NB4 (cell line): Measurements from ENCODE around the gene OR2T5.
"Not testable (repeated sequence)": the region's sequence is repeated elsewhere in the genome, so short reads cannot be mapped to it uniquely, and the experiment has no call there.

ENCODE experiments used
- POLR2A ChIP-seq: IDR thresholded peaks from 2 replicates; pipeline ENCODE4 v1.6.1; 2011; ENCODE audit warnings: mild to moderate bottlenecking; ENCODE audit not compliant: insufficient read length; ENCODE audit errors: extremely low read depth
- TF ChIP-seq, protein P1 (sequence below): IDR thresholded peaks from one replicate; pipeline ENCODE4 v1.5.1; 2012; ENCODE audit warnings: low read depth, low read length

GRCh38 chr1:248442500-248443277, 45.7 kb upstream of the OR2T5 start:
- TF ChIP-seq, protein P1, sequence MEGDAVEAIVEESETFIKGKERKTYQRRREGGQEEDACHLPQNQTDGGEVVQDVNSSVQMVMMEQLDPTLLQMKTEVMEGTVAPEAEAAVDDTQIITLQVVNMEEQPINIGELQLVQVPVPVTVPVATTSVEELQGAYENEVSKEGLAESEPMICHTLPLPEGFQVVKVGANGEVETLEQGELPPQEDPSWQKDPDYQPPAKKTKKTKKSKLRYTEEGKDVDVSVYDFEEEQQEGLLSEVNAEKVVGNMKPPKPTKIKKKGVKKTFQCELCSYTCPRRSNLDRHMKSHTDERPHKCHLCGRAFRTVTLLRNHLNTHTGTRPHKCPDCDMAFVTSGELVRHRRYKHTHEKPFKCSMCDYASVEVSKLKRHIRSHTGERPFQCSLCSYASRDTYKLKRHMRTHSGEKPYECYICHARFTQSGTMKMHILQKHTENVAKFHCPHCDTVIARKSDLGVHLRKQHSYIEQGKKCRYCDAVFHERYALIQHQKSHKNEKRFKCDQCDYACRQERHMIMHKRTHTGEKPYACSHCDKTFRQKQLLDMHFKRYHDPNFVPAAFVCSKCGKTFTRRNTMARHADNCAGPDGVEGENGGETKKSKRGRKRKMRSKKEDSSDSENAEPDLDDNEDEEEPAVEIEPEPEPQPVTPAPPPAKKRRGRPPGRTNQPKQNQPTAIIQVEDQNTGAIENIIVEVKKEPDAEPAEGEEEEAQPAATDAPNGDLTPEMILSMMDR = not testable (repeated sequence)
- not testable (repeated sequence) for TF ChIP-seq POLR2A
